Bone marrow (tissue), 2 donors: ENCODE data around the gene POM121.
"Not testable (repeated sequence)": the region's sequence is repeated elsewhere in the genome, so short reads cannot be mapped to it uniquely, and the experiment has no call there.

Source experiments
- DNase-seq, 2 donors: peaks; one replicate each; lab custom pipeline; 2025; lab: John Stamatoyannopoulos, UW

The POM121 gene

GRCh38 chr7:72949686-72950085, 24.8 kb downstream of the POM121 start:
- not testable (repeated sequence) for DNase-seq

GRCh38 chr7:72950432-72950831, 25.5 kb downstream of the POM121 start:
- DNase-seq: not testable (repeated sequence)

DNA sequence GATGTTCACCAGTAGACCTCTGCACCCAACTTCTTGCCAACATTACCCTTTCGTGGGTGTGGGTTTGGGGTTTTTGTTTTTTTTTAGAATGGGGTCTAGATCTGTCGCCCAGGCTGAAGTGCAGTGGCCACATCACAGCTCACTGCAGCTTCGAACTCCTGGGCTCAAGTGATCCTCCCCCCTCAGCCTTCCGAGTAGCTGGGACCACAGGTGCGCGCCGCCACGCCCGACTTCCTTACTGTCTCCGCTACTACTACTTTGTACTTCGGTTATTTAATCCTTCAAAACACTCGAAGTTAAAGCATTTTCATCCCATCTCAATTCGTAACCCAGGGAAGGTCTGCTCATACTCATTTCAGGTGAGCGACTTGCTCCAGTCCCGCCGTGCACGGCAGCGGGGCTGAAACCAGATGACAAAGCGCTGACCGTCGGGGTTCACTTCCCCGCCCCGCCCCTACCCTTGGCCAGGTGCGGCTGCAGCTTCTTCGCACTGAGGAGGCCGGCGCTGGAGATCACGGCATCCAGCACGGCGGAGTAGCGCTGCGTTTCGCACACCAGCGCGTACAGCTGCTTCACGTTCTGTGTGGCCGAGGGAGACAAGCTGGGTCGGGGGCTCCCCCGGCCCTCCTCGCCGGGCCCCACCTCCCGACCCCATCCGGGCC, 29.1 kb downstream of the POM121 start:
- DNase-seq: not testable (repeated sequence)

DNA sequence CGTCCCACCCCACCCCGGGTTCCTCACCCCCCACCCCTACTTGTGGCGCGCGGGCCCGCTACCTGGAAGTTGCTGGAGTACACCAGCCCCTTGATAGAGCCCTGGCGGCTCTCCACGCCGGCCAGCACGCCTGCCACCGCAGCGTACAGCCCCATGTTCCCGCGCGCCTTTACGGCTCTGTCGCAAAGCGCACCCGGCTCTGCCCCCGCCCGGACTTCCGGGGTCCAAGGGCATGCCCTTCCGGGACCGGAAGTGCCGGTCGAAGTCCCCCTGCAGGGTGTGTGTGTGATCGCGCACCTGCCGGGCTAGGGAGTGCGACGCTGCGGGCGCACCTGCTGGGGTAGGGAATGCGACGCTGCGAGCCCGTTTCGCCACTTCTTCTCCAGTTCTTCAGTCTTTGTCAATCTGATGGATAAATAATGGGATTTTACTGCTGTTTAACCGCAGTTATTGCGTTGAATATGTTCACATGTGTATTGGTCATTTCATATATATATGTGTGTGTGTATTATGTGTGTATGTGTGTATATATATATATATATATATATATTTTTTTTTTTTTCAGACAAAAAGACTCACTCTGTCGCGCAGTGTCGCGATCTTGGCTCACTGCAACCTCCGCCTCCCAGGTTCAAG, 29.8 kb downstream of the POM121 start:
- DNase-seq: not testable (repeated sequence)

GRCh38 chr7:72960029-72960428, 35.1 kb downstream of the POM121 start:
- not testable (repeated sequence) for DNase-seq

GRCh38 chr7:72960626-72961345, 35.9 kb downstream of the POM121 start:
- not testable (repeated sequence) for DNase-seq

DNA sequence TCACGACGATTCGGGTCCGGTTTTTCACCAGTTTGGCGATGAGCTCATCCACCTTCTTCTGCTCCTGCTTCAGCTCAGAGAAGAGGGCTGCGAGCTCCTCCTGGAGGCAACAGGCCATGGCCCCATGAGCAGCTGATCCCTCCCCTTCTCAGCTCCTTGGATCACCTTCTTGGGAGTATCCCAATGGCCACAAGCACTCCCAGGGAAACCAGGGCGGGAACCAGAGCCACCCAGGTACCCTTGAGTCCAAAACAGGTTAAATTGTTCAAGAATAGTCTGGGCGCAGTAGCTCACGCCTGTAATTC, 36.4 kb downstream of the POM121 start:
- DNase-seq: not testable (repeated sequence)

DNA sequence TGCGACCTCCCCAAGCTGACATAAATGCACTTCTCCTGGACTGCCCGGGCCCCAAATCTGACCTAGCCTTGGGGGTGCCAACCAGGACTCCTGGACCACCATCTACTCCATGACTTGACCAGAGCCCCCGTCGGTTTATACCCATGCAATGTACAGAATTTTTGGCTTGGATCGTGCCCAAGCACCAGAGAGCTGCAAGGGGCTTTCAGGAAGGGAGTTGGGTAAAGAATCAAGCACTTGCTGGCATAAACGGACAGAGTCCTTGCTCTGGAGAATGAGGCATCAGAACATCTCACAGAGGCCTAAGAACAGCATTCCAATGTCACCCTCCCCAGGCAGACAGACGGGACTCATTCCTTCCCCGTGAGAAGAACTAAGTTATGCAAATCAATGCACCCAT, 38.2 kb downstream of the POM121 start:
- not testable (repeated sequence) for DNase-seq

DNA sequence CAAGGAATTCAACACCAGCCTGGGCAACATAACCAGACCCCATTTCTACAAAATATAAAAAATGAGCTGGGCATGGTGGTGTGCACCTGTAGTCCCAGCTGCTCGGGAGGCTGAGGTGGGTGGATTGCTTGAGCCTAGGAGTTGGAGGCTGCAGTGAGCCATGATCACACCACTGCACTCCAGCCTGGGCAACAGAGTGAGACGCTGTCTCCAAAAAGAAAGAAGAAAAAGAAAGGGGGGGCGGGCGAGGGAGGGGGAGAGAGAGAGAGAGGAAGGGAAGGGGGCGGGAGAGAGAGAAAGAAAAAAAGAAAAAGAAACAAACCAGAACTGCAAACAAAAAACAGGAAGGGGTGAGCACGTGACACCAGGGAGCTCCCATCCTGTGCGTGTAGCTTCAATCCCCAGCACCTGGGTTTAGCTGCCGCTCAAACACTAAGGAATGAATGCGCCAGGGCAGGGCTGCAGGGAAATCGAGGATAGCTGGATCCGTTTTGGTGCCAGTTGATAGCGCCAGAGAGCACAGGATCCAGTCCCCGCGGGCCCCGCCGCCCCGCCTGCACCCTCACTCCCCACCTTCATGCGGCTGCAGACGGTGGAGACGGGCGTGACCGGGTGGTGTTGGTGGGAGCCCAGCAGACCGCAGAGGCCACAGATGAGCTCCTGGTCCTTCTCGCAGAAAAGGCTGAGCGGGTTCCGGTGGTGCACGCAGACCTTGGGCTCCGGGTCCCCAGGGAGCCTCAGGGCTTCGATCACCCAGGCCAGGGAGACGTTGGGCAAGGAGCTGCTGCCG, 40.5 kb downstream of the POM121 start:
- DNase-seq: not testable (repeated sequence)

DNA sequence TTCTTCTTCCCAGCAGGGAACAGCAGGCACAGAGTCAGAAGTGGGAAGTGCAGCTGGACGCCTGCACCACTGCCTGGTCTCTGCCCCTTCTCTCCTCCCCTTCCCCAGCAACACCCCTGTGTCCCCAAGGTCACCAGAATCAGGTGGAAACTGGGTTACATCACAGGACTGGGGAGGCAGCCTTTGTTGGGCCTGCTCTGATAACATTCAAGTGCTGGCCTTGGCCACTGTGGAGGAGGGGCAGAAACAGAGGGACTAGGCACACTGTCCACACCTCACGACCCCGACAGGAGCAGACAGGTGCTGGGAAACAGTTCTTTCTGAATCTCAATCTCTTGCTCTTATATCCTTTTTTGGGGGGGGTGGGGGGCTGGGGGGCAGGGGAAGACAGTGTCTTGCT, 42.0 kb downstream of the POM121 start:
- DNase-seq: not testable (repeated sequence)

- DNase-seq: not testable (repeated sequence)
Measured at GRCh38 chr7:72968980-72969516, 44.2 kb downstream of the POM121 start, which contains the start of gene TRIM74. Gene TRIM74 (minus strand): TSS chr7:72969466. CDS start chr7:72966157, 3,309 bp downstream.

DNA sequence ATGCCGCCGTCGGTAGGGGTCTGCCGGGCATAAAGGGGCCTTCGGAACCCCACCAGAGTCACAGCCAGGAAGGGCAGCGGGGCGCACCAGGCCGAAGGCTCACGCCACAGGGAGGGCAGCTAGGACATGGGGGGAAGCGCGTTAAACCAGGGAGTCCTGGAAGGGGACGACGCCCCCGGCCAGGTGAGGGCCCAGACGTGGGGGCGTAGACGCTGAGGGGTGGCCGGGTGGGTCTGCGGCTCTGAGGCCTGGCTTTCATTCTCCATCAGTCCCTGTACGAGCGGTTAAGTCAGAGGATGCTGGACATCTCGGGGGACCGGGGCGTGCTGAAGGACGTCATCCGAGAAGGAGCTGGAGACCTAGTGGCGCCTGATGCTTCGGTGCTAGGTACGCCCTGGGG, 44.8 kb downstream of the POM121 start:
- DNase-seq: not testable (repeated sequence)

DNA sequence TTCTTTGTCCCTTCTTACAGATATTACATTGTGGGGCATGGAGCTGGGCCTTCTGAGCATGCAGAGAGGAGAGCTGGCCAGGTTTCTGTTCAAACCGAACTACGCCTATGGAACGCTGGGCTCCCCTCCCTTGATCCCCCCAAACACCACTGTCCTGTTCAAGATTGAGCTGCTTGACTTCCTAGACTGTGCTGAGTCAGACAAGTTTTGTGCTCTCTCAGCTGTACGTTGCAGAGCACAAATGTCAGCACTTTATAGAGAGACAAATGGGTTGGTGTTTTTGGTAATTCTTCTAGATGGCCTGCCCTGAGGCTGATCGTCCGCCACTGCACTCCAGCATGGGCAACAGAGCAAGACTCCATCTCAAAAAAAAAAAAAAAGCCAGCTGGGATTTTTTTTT, 46.6 kb downstream of the POM121 start:
- DNase-seq: not testable (repeated sequence)

GRCh38 chr7:72974781-72975180, 49.9 kb downstream of the POM121 start:
- DNase-seq: not testable (repeated sequence)

- not testable (repeated sequence) for DNase-seq
Measured at GRCh38 chr7:72975656-72976286, 50.9 kb downstream of the POM121 start.

GRCh38 chr7:72976434-72976833, 51.5 kb downstream of the POM121 start:
- not testable (repeated sequence) for DNase-seq

DNA sequence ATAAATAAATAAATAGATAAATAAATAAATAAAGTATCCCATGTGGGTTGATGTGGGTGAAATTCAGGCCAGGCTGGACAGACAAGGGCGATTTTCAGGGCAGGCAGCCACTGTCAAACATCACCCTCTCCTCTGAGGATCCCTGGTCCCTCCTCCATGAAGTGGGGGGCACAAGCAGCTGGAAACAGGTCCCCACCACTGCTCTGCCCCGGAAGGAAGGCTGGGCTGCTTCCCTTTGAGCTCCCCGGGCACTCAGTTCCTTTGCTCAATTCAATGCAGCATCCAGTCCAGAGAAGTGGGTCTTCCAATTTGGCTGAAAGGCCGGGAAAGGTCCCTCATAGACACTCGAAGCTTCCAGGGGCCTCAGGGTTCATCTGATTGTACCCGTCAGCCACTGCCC, 55.5 kb downstream of the POM121 start:
- DNase-seq: not testable (repeated sequence)

- not testable (repeated sequence) for DNase-seq
Measured at GRCh38 chr7:72982084-72982483, 57.2 kb downstream of the POM121 start.

GRCh38 chr7:72990146-72990913, 65.4 kb downstream of the POM121 start:
- not testable (repeated sequence) for DNase-seq

DNA sequence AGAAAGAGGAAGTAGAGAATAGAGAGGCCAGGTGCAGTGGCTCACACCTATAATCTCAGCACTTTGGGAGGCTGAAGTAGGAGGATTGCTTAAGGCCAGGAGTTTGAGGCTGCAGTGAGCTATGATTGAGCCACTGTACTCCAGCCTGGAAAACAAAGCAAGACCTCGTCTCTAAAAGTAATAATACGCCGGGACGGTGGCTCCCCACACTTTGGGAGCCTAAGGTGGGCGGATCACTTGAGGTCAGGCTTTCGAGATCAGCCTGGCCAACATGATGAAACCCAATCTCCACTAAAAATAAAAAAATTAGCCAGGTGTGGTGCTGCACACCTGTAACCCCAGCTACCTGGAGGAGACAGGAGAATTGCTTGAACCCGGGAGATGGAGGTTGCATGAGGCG, 70.6 kb downstream of the POM121 start:
- not testable (repeated sequence) for DNase-seq

DNA sequence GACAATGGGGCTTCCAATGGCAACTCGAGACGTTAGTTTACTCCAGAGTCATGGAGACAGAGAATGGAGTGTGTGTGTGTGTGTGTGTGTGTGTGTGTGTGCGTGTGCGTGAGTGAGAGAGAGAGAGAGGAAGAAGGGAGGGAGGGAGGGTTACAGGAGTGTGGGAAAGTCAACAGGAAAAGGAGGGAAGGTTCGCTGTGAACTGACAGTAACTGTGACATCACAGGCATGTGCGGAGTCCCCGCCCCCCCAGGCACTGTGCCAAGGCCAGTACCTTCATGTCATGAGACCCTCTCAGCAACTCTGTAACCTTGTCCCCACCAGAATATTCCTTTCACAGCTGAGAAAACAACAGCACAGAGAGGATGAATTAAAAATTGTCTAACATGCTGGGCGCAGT, 72.6 kb downstream of the POM121 start:
- DNase-seq: not testable (repeated sequence)
